ENCODE data around the gene COMMD8. TPM values are rescaled to one million over a fixed set of nuclear protein-coding genes. Genes with fewer than 3 reads are reported as not detected.
A peak's percentile ranks its signal among the peaks of the same experiment; 100 is the strongest.

Gene COMMD8
- total and polyA plus RNA-seq, 10 of the 15 experiments (the other 5 are each of a cell fraction or from before 2014, with no cell fraction given), result 27.6 to 156 (median 48.4) TPM

- no peak for TF ChIP-seq ZNF592 (IDR thresholded peaks at IDR 0.05)
- TF ChIP-seq YY1 (IDR thresholded peaks at IDR 0.05; ENCODE audit: low read depth, low read length), result no peak
- no peak for TF ChIP-seq ZBTB11 (CRISPR knock-in tag; IDR thresholded peaks at IDR 0.05)
- TF ChIP-seq POLR2A (IDR thresholded peaks at IDR 0.05; ENCODE audit: low read depth, low read length), result no peak
- TF ChIP-seq E4F1 (IDR thresholded peaks at IDR 0.05; ENCODE audit: borderline replicate concordance, partially characterized antibody), result no peak
- peak; percentile 44; the same call in 1 of the 2 replicates for TF ChIP-seq IKZF1 (conservative IDR thresholded peaks at IDR 0.05)
- TF ChIP-seq NFIC (IDR thresholded peaks at IDR 0.05; ENCODE audit: low read depth, low read length), result 0 out of 2 replicates have a peak, but pooled peaks have one; percentile 16
- no peak for TF ChIP-seq HDAC2 (IDR thresholded peaks at IDR 0.05)
- no peak for TF ChIP-seq GABPA (IDR thresholded peaks at IDR 0.05; ENCODE audit: low read depth)
- no peak for TF ChIP-seq STAT1 (conservative IDR thresholded peaks at IDR 0.05)
- TF ChIP-seq TCF3 (IDR thresholded peaks at IDR 0.05; ENCODE audit: borderline replicate concordance, insufficient read depth, low read depth, low read length), result no peak
- no peak for TF ChIP-seq MYB (IDR thresholded peaks at IDR 0.05; ENCODE audit: borderline replicate concordance, low read depth, low read length)
- TF ChIP-seq ZNF217 (IDR thresholded peaks at IDR 0.05), result no peak
- TF ChIP-seq MTA3 (IDR thresholded peaks at IDR 0.05; ENCODE audit: borderline replicate concordance, low read length), result no peak
- TF ChIP-seq RBBP5 (conservative IDR thresholded peaks at IDR 0.05), result no peak
- TF ChIP-seq FOS (IDR thresholded peaks at IDR 0.05; ENCODE audit: borderline replicate concordance, extremely low read depth, insufficient read length), result no peak
- no peak for TF ChIP-seq WRNIP1 (IDR thresholded peaks at IDR 0.05; ENCODE audit: borderline replicate concordance, low read depth, low read length)
- no peak for TF ChIP-seq BHLHE40 (IDR thresholded peaks at IDR 0.05; ENCODE audit: borderline replicate concordance in 1 of 2, low read depth in 2 of 2, low read length in 1 of 2)
- no peak for TF ChIP-seq STAT3 (IDR thresholded peaks at IDR 0.05; ENCODE audit: low read depth, low read length)
- no peak for TF ChIP-seq HDGF (IDR thresholded peaks at IDR 0.05)
- no peak for TF ChIP-seq RUNX3 (IDR thresholded peaks at IDR 0.05; ENCODE audit: low read length)
- TF ChIP-seq RELB (IDR thresholded peaks at IDR 0.05; ENCODE audit: low read depth), result peak; percentile 68; the same call in 1 of the 2 replicates
Measured at GRCh38 chr4:47494124-47494430, 30.6 kb upstream of the COMMD8 start (continued).
